Thyroid gland (tissue), 4 donors: Measurements from ENCODE around the gene FBLL1.

ENCODE experiments used
- CTCF ChIP-seq, 6 experiments: fragments of 200-600 bp in 3 of 6; fragments of 450-650 bp in 3 of 6; sonication (generic) in 3 of 6; IDR thresholded peaks; one replicate each; pipeline ENCODE4 v1.5.1; 2016 to 2019; ENCODE audit warnings: antibody characterized with exemption in 6 of 6, mild to moderate bottlenecking in 2 of 6, inconsistent platforms in 1 of 6, moderate library complexity in 1 of 6
- POLR2A ChIP-seq, 2 donors: fragments of 450-650 bp; IDR thresholded peaks; one replicate each; pipeline ENCODE4 v1.6.1; 2017; ENCODE audit warnings: antibody characterized with exemption in 2 of 2, mild to moderate bottlenecking in 2 of 2, moderate library complexity in 1 of 2

GRCh38 chr5:168482361-168482760, 46.7 kb upstream of the FBLL1 start:
- no peak for TF ChIP-seq CTCF (IDR thresholded peaks at IDR 0.05)
- TF ChIP-seq POLR2A (IDR thresholded peaks at IDR 0.05), result no peak
